B cell (primary cell): Measurements from ENCODE around the gene KPNA5.

Experiments
- CTCF ChIP-seq: fragments of 200-600 bp; IDR thresholded peaks from one replicate; pipeline ENCODE4 v1.8.0; 2022; ENCODE audit warnings: antibody characterized with exemption, mild to moderate bottlenecking
- EZH2 ChIP-seq: IDR thresholded peaks from 2 replicates; pipeline ENCODE4 v1.6.1; 2012; ENCODE audit warnings: borderline replicate concordance, low read depth, mild to moderate bottlenecking, moderate library complexity, low read length; ENCODE audit not compliant: insufficient read depth, poor library complexity, severe bottlenecking

- TF ChIP-seq EZH2 (no peak), CTCF (no peak)
Measured at GRCh38 chr6:116762235-116762634, 81.2 kb downstream of the KPNA5 start.
